Retina (tissue), 1 donor: ENCODE results near the gene ATF4.
"Not testable (repeated sequence)": the region's sequence is repeated elsewhere in the genome, so short reads cannot be mapped to it uniquely, and the experiment has no call there.

Source experiments
- DNase-seq: peaks from one replicate; pipeline ENCODE4 v3.0.0-alpha.2; 2016

The ATF4 gene

DNA sequence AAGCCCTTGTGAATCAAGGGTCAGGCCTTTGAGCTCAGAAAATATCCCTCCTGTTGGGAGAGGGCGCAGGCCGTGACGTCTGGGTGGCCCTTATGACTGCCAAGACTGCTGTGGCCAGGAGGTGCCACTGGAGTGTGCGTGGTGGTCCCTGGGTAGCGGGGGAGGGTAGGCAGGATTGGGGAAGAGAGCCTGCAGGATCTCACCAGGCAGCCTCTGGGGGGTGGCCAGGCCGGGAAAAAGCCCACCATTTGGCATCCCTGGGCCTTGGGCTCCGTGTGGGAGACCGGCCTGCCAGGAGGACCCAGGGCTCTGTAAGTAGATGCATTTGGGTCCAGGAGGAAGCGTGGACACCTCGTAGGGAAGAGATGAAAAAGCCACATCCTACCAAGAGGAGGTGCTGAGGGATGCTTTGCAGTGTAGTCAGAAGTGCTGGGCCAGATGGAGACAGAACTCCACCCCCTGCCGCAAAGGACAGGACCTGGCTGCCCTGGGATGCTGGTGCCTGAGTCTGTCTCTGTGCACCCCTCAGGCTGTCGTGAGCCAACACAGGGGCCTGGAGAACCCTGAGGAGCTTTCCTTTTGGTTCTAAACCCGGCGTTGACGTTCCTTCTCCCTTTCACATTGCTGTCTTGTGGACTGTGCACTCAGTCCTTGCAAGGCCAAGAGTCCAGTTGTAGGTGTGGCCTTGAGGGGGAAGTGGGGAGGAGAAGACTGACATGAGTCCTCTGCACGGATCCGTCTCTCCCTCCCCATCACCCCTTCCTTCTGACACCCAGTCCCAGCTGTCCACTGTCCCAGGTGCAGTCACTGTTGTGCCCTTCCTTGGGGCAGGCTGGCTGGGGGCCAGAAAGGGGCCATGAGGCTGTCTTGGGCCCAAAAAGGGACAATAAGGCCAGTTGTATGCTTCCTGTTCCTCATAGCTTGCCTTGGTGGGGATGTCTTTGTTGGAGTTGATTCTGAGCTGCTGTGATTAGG is 31.0 kb upstream of the ATF4 start:
- DNase-seq, result no peak

- DNase-seq, result peak; percentile 48
Measured at GRCh38 chr22:39490135-39490798, 30.1 kb upstream of the ATF4 start.

DNA sequence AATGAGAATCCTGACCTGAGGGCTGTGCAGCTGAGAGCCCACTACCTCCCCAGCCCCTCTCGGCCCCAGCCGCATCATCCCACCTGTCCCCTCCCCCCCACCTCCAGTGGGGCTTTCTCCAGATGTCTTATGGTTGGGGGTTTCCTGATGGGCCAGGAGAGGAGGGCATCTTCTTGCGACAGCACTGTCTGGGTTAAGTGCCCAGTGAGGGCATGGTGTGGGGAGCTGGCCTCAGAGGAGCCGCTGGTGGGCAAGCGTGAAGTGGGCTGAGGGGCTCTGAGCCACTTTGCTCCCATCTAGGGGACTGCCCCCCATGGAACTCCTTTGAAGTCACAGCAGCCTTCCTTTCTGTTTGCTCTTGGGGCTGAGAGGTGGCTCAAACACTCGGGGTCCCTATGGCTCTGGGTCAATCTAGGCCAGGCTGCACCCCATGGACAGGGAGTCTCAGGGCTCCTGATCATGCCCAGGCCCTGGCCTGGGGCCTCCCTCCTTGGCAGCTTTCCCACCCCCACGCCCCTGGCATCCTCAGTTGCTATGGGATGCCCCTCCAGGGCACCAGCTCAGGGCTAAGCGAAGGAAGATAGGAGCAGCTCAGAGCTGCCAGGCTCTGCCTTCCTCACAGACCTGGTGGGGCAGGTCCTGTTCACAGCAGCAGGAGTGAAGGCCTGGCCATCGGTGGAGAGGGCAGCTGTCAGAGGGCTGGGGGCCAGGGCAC is 29.2 kb upstream of the ATF4 start:
- no peak for DNase-seq

DNA sequence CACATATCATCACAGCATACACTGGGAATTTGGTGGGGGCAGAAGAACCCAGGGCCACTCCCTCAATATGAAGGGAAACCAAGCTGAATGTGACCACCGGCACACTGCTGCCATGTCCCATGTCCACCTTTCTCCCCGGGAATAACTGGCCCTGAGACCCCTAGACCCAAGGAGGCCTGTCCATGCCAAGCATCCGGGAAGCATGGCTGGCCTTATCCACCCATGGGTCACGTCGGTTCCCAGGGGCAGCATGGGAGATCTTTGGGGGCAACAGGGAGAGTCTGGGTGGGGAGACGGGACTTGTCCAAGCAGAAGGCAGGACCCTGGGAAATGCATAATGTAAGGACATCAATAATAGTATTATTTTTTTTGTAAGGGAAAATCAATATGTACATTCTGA is 28.7 kb upstream of the ATF4 start:
- no peak for DNase-seq

- DNase-seq, result no peak
Measured at GRCh38 chr22:39492186-39492585, 28.2 kb upstream of the ATF4 start.

GRCh38 chr22:39493759-39494158 is 26.6 kb upstream of the ATF4 start:
- no peak for DNase-seq

- no peak for DNase-seq
Measured at GRCh38 chr22:39494471-39495120, 25.8 kb upstream of the ATF4 start.

- DNase-seq, result peak; percentile 75
Measured at GRCh38 chr22:39496131-39496838, 24.1 kb upstream of the ATF4 start.

DNA sequence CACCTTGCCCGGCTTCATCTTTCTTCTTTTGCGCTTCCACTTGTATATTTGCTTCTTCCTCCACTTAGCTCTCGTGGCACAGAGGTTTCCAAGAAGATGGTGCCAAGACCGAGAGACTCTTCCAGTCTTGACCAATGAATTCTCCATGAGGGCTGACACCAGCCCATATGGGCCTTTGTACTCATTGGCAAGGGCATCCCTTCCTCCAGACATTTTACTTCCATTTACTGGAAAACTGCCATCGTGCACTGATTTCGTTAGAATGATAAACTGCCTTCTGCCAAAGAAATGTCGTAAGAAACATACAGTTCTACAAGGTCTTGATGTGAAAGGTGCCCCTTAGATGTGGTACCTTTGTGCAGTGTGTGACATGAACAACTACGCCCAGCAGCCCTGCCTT is 22.9 kb upstream of the ATF4 start:
- no peak for DNase-seq

DNA sequence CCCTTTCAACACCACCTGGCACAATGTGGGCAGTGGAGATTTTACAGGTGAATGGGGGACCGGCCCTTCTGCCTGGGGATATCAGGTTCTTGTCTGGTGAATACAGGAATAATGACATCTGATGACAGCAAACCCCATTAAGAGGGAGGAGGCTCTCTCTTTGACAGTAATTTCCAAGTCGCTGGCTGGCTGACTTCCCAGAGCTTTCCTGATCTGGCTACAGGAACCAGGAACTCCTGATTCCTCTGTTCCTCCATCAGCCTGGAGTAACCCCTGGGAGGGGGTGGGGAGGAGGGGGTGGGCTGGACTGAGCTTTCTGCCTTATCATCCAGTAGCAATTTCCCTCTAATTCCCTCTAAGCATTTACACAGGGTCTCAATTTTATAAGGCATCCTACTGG is 22.0 kb upstream of the ATF4 start:
- DNase-seq, result no peak

DNA sequence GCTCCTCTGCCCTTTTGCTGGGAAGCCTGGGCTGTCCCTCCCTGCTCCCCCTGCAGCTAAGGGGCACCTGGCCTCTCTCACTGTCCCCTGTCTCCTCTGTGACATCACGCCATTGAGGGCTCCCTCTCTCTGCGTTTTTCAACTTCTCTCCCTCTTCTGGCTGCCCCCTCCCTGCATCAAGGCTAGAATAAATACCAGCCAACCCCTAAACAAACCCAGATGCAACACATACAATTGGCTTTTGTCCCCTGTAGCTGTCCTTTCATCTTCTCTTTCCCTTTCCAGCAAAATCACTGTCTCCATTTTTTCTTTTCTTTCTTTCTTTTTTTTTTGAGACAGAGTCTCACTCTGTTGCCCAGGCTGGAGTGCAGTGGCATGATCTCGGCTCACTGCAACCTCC is 21.6 kb upstream of the ATF4 start:
- no peak for DNase-seq

GRCh38 chr22:39500101-39500500 is 20.3 kb upstream of the ATF4 start:
- DNase-seq, result no peak

GRCh38 chr22:39501644-39502108 is 18.7 kb upstream of the ATF4 start:
- DNase-seq, result no peak

- peak; percentile 91 for DNase-seq
Measured at GRCh38 chr22:39502109-39502788, 18.1 kb upstream of the ATF4 start, which contains the start of gene MIEF1. TSS of gene MIEF1 (plus strand) at chr22:39502290. CDS start at chr22:39511295, 9,005 bp downstream.

GRCh38 chr22:39502789-39503409 is 17.5 kb upstream of the ATF4 start:
- DNase-seq, result no peak

DNA sequence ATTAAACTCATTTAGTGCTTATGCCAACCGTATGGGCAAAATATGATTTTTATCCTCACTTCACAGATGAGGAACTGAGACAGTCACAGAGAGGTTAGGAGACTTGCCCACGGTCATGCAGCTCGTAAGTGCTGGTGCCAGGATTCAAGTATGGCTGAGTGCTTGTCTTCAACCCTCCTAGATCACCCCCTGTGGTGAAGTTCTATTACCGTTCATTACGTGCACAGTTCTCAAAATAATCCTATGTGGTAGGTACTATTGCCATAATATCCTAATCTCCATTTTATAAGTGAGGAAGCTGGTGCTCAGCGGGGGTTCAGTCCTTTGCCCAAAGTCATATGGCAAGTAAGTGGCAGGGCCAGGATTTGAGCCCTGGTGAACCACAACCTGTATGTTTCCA is 16.7 kb upstream of the ATF4 start:
- no peak for DNase-seq

- DNase-seq, result no peak
Measured at GRCh38 chr22:39504071-39504470, 16.3 kb upstream of the ATF4 start.

- not testable (repeated sequence) for DNase-seq
Measured at GRCh38 chr22:39507021-39507420, 13.3 kb upstream of the ATF4 start.

DNA sequence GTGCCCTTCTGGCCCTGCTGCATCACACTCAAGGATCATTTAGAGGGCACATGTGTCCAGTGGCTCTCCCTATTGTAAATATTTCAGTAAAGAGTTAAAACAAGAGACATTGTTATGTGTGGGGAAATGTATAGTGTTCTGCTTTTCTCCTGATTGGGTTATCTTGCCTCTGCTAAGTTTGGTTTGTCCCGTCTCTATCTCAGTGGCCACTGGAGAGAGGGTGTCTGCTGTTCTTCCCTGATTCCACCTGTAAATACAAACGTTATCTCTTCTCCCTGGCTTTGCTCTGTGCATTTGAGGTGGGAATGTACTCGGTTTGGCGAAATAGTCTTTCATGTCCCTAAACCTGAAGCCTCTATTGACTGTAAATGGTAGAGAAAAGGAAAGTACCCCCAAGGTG is 12.0 kb upstream of the ATF4 start:
- DNase-seq, result no peak

GRCh38 chr22:39510529-39511149 is 9.7 kb upstream of the ATF4 start:
- no peak for DNase-seq

DNA sequence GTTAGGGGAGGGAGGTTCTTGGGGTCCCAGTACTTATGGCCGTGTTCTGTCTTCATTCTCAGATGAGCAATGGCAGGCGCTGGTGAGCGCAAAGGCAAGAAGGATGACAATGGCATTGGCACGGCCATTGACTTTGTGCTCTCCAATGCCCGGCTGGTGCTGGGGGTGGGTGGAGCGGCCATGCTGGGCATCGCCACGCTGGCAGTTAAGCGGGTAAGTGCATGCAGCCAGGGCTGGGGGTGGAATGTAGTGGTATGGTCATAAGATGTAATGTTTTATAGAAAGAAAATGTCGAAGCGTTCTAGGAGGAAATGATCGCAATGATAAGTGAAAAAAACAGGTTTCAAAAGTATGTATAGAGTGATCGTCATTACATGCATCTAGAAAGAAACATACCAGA is 9.1 kb upstream of the ATF4 start:
- no peak for DNase-seq
